Regular cardiac myocyte (primary cell): Measurements from ENCODE around the gene CFAP20. TPM values are rescaled to one million over a fixed set of nuclear protein-coding genes. Genes with fewer than 3 reads are reported as not detected.

ENCODE experiments used
- total RNA-seq: library from RNA; depleted of rRNA; stranded (reverse); fragments of >200 nt; gene quantifications from 2 replicates; pipeline ENCODE4 v1.2.3, GENCODE V29; 2014

The CFAP20 gene
- total RNA-seq = 34.4 and 52.3 TPM in 2 replicates

DNA sequence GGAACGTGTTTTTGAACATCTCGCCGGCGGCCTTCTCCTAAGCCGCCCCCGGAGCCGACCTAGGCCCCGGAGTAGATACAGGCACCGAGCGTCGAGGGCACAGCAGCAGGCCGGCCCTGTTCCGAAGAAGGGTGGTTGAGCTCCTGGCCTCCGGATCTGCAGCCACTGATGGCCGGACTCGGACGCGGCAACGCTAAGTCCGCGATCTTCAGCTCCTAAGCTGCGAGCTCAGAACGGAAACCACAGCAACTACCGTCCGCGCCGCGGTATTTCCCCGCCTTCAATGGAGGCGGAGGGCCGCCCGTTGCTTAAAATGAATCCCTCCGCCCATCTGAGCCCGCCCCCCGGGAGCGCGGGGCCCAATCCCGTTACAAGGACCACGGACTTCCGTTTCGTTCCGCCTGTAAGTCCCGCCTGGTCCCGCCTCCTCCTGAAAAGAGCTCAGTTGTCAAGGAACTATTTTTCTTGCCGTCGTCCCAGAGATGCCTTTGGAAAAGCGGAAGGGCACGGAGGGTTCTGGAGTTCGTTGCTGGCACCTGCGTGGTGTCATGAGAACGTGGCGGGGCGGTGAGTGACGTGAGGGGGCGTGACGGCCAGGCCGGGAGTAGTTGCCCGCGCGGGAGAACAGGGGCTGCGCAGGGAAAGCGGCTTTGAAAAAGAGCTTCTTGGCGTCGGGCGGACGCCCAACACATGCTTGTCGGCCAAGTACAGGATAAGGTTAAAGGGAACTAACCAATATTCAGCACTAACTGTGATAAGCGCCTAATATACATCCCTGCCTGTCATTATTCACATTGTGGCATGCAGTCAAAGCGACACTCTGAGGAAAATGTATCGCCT lies at the start of gene CFAP20:
TSS of gene CFAP20 (minus strand) at position 285 of the 840 bp plus-strand sequence. CDS start at position 19, 266 bp downstream.

Other genes with a start within 250 kb of the CFAP20 start
- not detected in 2 replicates for gene CNGB1, start 158.3 kb downstream of the CFAP20 start, total RNA-seq
- 1.4 and 2.7 TPM in 2 replicates for gene ZNF319, start 128.7 kb downstream of the CFAP20 start, total RNA-seq
- 27.3 and 44.1 TPM in 2 replicates for gene USB1, start 128.0 kb downstream of the CFAP20 start, total RNA-seq
- gene MMP15, start 103.6 kb downstream of the CFAP20 start, total RNA-seq = 3.1 and 3.5 TPM in 2 replicates
- gene CSNK2A2, start 68.7 kb upstream of the CFAP20 start, total RNA-seq = 16.3 and 16.9 TPM in 2 replicates
- gene PRSS54, start 165.6 kb upstream of the CFAP20 start, total RNA-seq = not detected in 2 replicates